HL-60 (cell line): ENCODE data around the gene ANKDD1B.

Experiments used
- DNase-seq, 2 experiments: peaks; one replicate each; pipeline ENCODE4 v3.0.0-alpha.2; 2010 to 2020; ENCODE audit warnings: low read depth in 1 of 2, low spot score in 1 of 2
- H3K27ac ChIP-seq: fragments of 250-450 bp; sonication (Bioruptor Pico); replicated peaks from 2 replicates; pipeline ENCODE4 v1.5.1; 2020; ENCODE audit warnings: mild to moderate bottlenecking, moderate library complexity
- H3K27me3 ChIP-seq: fragments of 250-450 bp; sonication (Bioruptor Pico); 2 replicates; pipeline ENCODE4 v1.5.1; 2021; ENCODE audit warnings: mild to moderate bottlenecking, moderate library complexity; ENCODE audit not compliant: insufficient read depth, poor library complexity, severe bottlenecking
- H3K4me3 ChIP-seq: replicated peaks from 2 replicates; pipeline ENCODE4 v1.5.1; 2011; ENCODE audit warnings: mild to moderate bottlenecking, control low read depth, low read length; ENCODE audit not compliant: insufficient read depth
- CTCF ChIP-seq: IDR thresholded peaks from one replicate; pipeline ENCODE4 v1.5.1; 2011; ENCODE audit warnings: low read length, control low read depth, inconsistent platforms; ENCODE audit not compliant: insufficient read depth
- GABPA ChIP-seq: IDR thresholded peaks from 2 replicates; pipeline ENCODE4 v1.6.1; 2012; ENCODE audit warnings: low read depth
- POLR2AphosphoS5 ChIP-seq: IDR thresholded peaks from 2 replicates; pipeline ENCODE4 v1.6.1; 2012; ENCODE audit warnings: low read depth
- REST ChIP-seq: IDR thresholded peaks from 2 replicates; pipeline ENCODE4 v1.6.1; 2012; ENCODE audit warnings: low read depth; ENCODE audit not compliant: insufficient replicate concordance
- SPI1 ChIP-seq: IDR thresholded peaks from 2 replicates; pipeline ENCODE4 v1.6.1; 2012; ENCODE audit warnings: low read depth, mild to moderate bottlenecking, borderline replicate concordance

Gene ANKDD1B

GRCh38 chr5:75706016-75706415, 94.8 kb downstream of the ANKDD1B start:
- DNase-seq = no peak
- H3K27me3 ChIP-seq = no peaks in the 10 kb centered on the region
- TF ChIP-seq REST (no peak), CTCF (no peak), GABPA (no peak), POLR2AphosphoS5 (no peak), SPI1 (no peak)
- no peak overlapping the region for H3K27ac ChIP-seq
- no peak overlapping the region for H3K4me3 ChIP-seq

GRCh38 chr5:75706775-75707174, 95.5 kb downstream of the ANKDD1B start:
- DNase-seq = no peak
- Histone ChIP-seq H3K27ac (no peak overlapping the region), H3K4me3 (no peak overlapping the region), H3K27me3 (no peaks in the 10 kb centered on the region)
- TF ChIP-seq CTCF (no peak), POLR2AphosphoS5 (no peak), GABPA (no peak), SPI1 (no peak), REST (no peak)

GRCh38 chr5:75707911-75708509, 96.8 kb downstream of the ANKDD1B start:
- Histone ChIP-seq H3K27me3 (no peaks in the 10 kb centered on the region), H3K27ac (no peak overlapping the region), H3K4me3 (no peak overlapping the region)
- no peak for TF ChIP-seq SPI1
- no peak for TF ChIP-seq POLR2AphosphoS5
- DNase-seq = no peak

GRCh38 chr5:75710637-75711036, 99.4 kb downstream of the ANKDD1B start:
- peak; percentile 34; the same call in 1 of the 2 replicates for TF ChIP-seq SPI1
- TF ChIP-seq POLR2AphosphoS5 = no peak
- H3K27me3 ChIP-seq = no peaks in the 10 kb centered on the region
- H3K27ac ChIP-seq = no peak overlapping the region
- H3K4me3 ChIP-seq = no peak overlapping the region
- DNase-seq = peak in 1 of 2 experiments; percentile 23

- no peak for TF ChIP-seq SPI1
- TF ChIP-seq CTCF = no peak
- TF ChIP-seq REST = no peak
- Histone ChIP-seq H3K4me3 (no peak overlapping the region), H3K27me3 (no peaks in the 10 kb centered on the region), H3K27ac (no peak overlapping the region)
- DNase-seq = no peak
Observed at GRCh38 chr5:75711151-75711550, 99.9 kb downstream of the ANKDD1B start.
